Measurements from ENCODE around the gene SMAD4.

SMAD4 gene

DNA sequence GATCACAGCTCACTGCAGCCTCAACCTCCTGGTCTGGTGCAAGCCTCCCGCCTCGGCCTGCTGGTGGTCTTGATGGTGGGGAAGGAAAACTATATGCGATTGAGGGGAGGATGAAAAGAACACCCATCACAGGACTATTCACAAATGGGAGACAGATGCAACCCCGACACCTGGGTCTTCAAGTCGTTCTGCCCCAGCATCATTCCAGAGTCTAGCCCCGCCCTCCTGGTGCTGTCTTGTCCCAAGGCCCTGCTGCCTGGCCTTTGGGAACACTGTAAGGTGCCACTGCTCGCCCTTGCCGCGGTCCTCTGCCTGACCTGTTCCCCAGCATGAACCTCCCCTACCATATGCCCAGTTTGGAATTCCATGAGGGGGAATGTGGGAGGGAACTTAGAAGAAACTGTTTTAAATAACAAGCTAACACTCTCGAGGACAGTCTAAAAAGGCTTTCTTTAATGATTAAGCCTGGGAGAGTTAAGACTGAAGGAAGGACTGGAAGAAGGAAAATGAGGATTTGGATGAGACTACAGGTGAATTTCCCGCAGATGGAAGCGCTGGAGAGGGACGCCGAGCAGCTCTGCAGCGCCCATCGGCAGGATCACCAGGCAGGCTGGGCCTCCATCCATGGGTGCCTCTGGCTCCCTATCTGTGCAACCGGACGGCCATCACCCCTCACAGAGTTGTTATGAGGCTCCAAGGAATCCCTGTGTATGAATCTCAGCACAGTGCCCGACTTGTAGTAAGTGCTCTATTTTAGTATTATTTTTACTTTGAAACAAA is 92.4 kb downstream of the SMAD4 start:
- ATAC-seq (replicated peaks) (no peak), DNase-seq (no peak)
- Mint-ChIP-seq H3K4me1 (no peaks in the 10 kb centered on the region), H3K4me3 (no peak overlapping the region), H3K27ac (no peak overlapping the region), H3K27me3 (peaks cover 0 to 7% of the 10 kb centered on the region in 2 donors), H3K9me3 (peaks cover 0 to 3% of the 10 kb centered on the region in 2 donors), H3K36me3 (peaks cover 0 to under 1% of the 10 kb centered on the region in 2 donors)

DNA sequence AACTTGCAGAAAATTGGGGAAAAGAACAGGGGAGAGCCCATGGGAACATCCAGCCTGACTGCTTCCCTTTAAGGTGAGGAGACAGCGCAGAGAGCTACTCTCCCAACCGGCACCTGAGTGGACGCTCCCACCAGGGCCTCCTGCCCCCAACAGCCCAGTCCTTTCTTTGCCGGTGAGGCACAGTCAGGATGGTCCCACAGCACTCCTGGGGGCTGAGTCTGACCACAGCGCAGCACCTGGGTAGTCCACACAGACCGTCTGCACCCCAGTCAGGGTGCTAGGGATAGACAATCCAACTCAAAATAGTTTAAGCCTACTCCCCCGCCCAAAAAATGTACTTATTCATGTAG is 93.0 kb downstream of the SMAD4 start:
- DNase-seq, result no peak
- H3K27me3 Mint-ChIP-seq, result peaks cover 0 to 7% of the 10 kb centered on the region in 2 donors

DNA sequence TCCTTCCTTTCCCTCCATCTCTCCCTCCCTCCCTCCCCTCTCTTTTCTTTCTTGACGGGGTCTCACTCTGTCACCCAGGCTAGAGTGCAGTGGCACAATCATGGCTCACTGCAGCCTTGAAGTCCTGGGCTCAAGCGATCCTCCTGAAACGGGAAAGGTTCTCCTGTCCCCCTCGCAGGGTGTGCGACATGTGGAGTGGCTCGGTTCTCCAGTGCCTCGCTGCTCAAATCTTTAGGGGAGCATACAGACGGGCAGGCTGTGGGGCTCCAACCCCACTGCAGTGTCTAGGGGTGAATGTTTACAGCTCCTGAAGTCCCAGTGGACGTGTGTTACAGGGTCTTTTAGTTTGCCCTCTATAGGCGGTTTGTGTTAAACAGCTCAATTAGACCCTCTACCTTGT is 93.5 kb downstream of the SMAD4 start:
- H3K4me3 Mint-ChIP-seq, result no peak overlapping the region

More for the DNA sequence above, 93.0 kb downstream of the SMAD4 start:
- Mint-ChIP-seq H3K4me1 (no peaks in the 10 kb centered on the region), H3K9me3 (peaks cover 0 to 2% of the 10 kb centered on the region in 2 donors), H3K27ac (no peak overlapping the region), H3K36me3 (no peaks in the 10 kb centered on the region), H3K4me3 (no peak overlapping the region)
- no peak for ATAC-seq (replicated peaks)

DNA sequence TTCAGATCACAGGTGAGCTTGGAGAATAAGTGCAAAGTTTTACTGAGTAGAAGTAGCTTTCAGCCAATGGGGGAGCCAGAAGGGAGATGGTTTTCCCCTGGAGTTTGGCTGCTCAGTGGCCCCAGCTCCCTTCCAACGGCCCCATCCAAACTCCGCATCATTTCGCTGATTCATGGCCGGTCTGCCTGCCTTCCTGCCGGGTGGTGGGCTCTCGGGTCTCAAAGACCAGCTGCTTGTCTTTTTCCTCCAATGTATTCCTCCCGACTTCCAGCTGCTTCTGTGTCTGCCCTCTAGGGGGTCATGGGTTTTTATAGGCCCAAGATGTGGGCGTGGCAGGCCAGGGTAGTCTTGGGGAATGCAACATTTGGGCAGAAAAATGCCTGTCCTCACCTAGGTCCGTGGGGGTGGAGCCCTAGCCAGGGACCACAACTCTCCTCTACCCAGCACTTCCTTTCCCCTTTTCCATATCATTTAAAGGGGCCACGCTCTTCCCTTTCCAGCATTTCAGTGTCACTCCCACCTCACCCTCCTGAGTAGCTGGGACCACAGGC is 94.0 kb downstream of the SMAD4 start:
- H3K36me3 Mint-ChIP-seq, result no peaks in the 10 kb centered on the region
- ATAC-seq (replicated peaks) (no peak), DNase-seq (no peak)
- peaks cover 0 to 7% of the 10 kb centered on the region in 2 donors for H3K27me3 Mint-ChIP-seq
- H3K9me3 Mint-ChIP-seq, result no peaks in the 10 kb centered on the region
- H3K4me3 Mint-ChIP-seq, result no peak overlapping the region
- no peaks in the 10 kb centered on the region for H3K4me1 Mint-ChIP-seq
- H3K27ac Mint-ChIP-seq, result no peak overlapping the region

More for the DNA sequence above, 93.5 kb downstream of the SMAD4 start:
- H3K9me3 Mint-ChIP-seq, result no peaks in the 10 kb centered on the region
- no peaks in the 10 kb centered on the region for H3K36me3 Mint-ChIP-seq
- H3K27ac Mint-ChIP-seq, result no peak overlapping the region
- ATAC-seq (replicated peaks), result no peak
- no peak for DNase-seq
- H3K4me1 Mint-ChIP-seq, result no peaks in the 10 kb centered on the region
- H3K27me3 Mint-ChIP-seq, result peaks cover 0 to 7% of the 10 kb centered on the region in 2 donors

DNA sequence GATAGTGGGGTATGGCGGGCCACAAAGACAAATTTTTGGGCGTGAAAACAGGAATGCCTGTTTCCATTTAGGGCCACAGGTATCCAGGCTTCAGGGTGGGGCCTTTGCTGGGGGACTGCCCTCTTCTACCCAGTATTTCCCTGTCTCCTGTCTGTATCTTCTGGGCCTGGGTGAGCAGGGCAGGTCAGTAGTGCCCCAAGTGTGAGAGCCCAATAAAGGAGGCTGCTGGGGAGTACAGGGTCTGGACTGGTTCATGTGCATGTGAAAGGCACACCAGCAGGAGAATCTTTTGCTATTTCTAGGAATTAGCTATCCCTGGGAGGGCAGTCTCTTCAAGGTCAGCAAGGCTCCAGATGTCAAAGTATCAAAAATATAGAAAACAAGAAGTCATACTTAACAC is 96.0 kb downstream of the SMAD4 start:
- Mint-ChIP-seq H3K4me3 (no peak overlapping the region), H3K27me3 (peaks cover 0 to 7% of the 10 kb centered on the region in 2 donors), H3K27ac (no peak overlapping the region), H3K36me3 (no peaks in the 10 kb centered on the region), H3K9me3 (no peaks in the 10 kb centered on the region), H3K4me1 (no peaks in the 10 kb centered on the region)
- ATAC-seq (replicated peaks), result no peak
- DNase-seq, result no peak

DNA sequence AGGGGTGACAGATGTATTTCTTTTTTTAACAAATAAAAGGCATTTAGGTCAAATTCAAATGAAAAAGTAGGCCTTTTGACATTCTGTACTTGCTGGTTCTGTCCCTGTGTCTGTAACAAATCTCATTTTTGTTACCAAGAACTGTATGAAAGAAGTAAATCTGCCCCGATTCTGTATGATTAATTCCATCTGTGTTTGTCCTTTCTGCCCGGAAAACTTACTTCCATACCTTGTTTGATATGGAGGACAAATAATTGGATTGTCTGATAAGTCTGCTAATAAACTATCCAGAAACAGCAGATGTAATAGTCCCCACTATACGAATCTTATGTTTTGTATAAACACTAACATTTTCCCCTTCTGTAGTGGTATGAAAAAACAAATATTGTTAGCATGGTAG is 97.7 kb downstream of the SMAD4 start:
- H3K27me3 Mint-ChIP-seq, result peaks cover 0 to 3% of the 10 kb centered on the region in 2 donors
- no peak overlapping the region for H3K27ac Mint-ChIP-seq
- no peaks in the 10 kb centered on the region for H3K9me3 Mint-ChIP-seq
- H3K4me3 Mint-ChIP-seq, result no peak overlapping the region
- no peaks in the 10 kb centered on the region for H3K4me1 Mint-ChIP-seq
- no peak for ATAC-seq (replicated peaks)
- H3K36me3 Mint-ChIP-seq, result no peaks in the 10 kb centered on the region
- no peak for DNase-seq

DNA sequence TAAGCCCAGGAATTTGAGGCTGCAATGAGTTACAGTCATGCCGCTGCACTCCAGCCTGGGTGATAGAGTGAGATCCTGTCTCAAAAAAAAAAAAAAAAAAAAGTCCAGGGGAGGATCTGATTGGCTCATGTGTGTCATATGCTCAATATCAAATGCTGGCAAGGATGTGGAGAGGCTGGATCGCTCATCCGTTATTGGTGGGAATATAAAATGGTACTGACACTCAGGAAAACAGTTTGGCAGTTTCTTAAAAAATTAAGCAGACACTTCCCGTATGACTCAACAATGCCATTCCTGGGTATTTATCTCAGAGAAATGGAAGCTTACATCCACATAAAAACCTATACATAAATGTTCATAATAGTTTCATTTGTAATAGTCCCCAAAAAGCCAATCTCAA is 98.5 kb downstream of the SMAD4 start:
- Mint-ChIP-seq H3K36me3 (no peaks in the 10 kb centered on the region), H3K27me3 (peaks cover 0 to 3% of the 10 kb centered on the region in 2 donors), H3K4me3 (no peak overlapping the region), H3K27ac (no peak overlapping the region), H3K9me3 (no peaks in the 10 kb centered on the region), H3K4me1 (no peaks in the 10 kb centered on the region)
- DNase-seq (no peak), ATAC-seq (replicated peaks) (no peak)

DNA sequence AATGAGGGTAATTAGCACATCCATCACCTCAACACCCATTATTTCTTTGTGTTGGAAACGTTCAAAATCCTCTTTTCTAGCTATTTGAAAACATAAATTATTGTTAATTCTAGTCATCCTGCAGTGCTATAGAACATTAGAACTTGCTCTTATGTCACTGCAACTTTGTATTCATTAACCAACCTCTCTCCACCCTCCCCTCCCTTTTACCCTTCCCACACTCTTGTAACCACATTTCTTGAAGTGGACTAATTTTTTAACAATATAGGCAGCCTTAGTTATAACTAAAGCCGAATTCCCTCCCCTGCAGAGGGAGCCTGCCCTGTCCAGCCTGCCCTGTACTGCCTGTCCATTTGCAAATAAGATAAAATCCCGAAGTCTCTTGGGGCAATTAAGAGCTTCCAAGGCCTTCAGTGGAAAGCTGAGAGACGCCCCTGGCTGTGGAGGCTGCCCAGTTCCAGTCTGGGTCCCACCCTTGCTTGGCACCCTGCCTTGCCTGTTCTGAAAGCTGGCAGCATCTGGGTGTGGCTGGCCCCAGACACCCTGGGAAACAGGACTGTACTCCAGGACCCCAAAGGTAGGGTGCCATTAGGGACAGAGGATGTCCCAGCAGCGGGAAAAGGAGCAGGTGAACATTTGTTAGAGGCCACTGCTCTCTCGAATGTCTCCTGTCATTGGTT is 102.4 kb downstream of the SMAD4 start:
- no peak for ATAC-seq (replicated peaks)
- no peaks in the 10 kb centered on the region for H3K27me3 Mint-ChIP-seq
- no peaks in the 10 kb centered on the region for H3K36me3 Mint-ChIP-seq

DNA sequence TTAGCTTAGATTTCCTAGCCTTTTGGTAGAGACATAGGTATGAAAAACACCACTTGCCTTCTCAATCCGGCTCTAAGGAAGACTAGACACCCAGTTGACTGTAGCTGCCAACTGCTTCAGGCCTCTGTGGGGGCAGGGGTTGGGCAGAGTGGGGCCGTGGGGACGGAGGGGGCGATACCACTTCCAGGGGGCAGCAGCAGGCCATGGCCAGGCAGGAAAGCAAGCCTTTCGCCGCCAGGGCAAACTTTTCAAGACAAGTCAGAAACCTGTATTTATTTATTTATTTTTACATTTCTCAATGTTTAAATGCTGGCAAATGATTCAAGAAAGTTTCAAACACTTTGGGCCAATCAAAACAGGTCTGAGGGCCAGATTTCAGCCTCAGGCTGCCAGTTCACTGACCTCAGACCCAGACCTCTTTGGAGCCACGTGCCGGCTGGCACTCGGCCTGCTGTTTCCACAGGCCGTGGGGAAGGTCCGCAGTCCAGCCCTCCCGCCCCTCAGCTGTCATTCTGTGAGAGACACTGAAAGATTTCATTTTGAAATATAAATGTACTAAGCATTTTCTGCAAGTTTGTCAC is 103.7 kb downstream of the SMAD4 start:
- Mint-ChIP-seq H3K9me3 (no peaks in the 10 kb centered on the region), H3K4me1 (peaks cover 5 to 9% of the 10 kb centered on the region in 2 donors), H3K4me3 (no peak overlapping the region), H3K27ac (no peak overlapping the region), H3K36me3 (no peaks in the 10 kb centered on the region), H3K27me3 (no peaks in the 10 kb centered on the region)
- no peak for DNase-seq
- no peak for ATAC-seq (replicated peaks)

More for the DNA sequence above, 102.4 kb downstream of the SMAD4 start:
- Mint-ChIP-seq H3K4me1 (peaks cover 3 to 6% of the 10 kb centered on the region in 2 donors), H3K9me3 (no peaks in the 10 kb centered on the region), H3K4me3 (no peak overlapping the region), H3K27ac (no peak overlapping the region)
- no peak for DNase-seq

Measured in stimulated activated naive B cell treated with anti-CD40 and anti-IgM and Interleukin-4, amounts not matched to agents 10 μg/mL and 1 μg/mL and 100 μg/mL, for 72 hours (primary cell).